T-helper 17 cell (primary cell): ENCODE measurements around the gene HOXC5. TPM values are rescaled to one million over a fixed set of nuclear protein-coding genes. Genes with fewer than 3 reads are reported as not detected.
"Not testable (repeated sequence)": the region's sequence is repeated elsewhere in the genome, so short reads cannot be mapped to it uniquely, and the experiment has no call there.

ENCODE experiments used
- ATAC-seq: fragments of 150-1000 bp; cut with Tn5 transposase; 2 replicates; pipeline ENCODE4 v1.10.0; 2021; ENCODE audit warnings: mild to moderate bottlenecking, moderate library complexity
- DNase-seq, 3 donors: peaks; one replicate each; pipeline versions ENCODE4 v3.0.0 to v3.0.0-alpha.2; 2020 to 2021
- H3K9me3 ChIP-seq: one replicate; pipeline ENCODE4 v1.7.0; 2013; ENCODE audit warnings: low read length, mild to moderate bottlenecking; ENCODE audit not compliant: control insufficient read depth, poor library complexity, severe bottlenecking
- H3K27ac Mint-ChIP-seq: one replicate; pipeline ENCODE4 v1.8.0; 2022; ENCODE audit warnings: mild to moderate bottlenecking, moderate library complexity, mixed read lengths
- H3K27me3 Mint-ChIP-seq: one replicate; pipeline ENCODE4 v1.8.0; 2022; ENCODE audit warnings: mixed read lengths
- H3K36me3 Mint-ChIP-seq: one replicate; pipeline ENCODE4 v1.8.0; 2022; ENCODE audit warnings: low read depth, mixed read lengths
- H3K4me1 Mint-ChIP-seq: one replicate; pipeline ENCODE4 v1.8.0; 2022; ENCODE audit warnings: mild to moderate bottlenecking, mixed read lengths
- H3K4me3 Mint-ChIP-seq: one replicate; pipeline ENCODE4 v1.8.0; 2022; ENCODE audit warnings: mild to moderate bottlenecking, moderate library complexity, mixed read lengths
- total RNA-seq, 4 donors: library from RNA in 2 of 4; stranded (reverse) in 2 of 4; gene quantifications; one replicate each; pipeline ENCODE4 v1.2.3 and lab custom pipeline; 2022 to 2026

The HOXC5 gene
- total RNA-seq, 2 donors from 2014 or later: not detected

DNA sequence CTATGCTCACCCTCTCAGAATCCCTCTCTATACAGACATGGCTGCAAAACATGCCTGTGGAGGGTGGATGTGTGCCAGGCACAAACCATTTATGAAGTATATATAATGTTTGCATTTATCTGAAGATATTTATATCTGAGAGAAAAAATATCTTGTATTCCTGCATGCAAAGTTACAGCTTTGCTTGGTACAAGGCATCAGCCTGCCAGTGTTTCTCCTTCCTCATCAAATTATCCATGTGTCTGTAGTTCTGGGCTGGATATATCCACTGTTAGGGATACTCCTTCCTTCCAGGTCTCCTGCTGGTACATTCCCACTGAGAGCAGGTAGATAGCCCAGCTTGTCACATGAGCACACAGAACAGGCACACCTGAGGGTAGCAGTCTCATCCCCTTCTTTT is 32.8 kb downstream of the HOXC5 start:
- Mint-ChIP-seq H3K27me3 (peaks cover 70% of the 10 kb centered on the region), H3K36me3 (no peaks in the 10 kb centered on the region)
- no peak for ATAC-seq

DNA sequence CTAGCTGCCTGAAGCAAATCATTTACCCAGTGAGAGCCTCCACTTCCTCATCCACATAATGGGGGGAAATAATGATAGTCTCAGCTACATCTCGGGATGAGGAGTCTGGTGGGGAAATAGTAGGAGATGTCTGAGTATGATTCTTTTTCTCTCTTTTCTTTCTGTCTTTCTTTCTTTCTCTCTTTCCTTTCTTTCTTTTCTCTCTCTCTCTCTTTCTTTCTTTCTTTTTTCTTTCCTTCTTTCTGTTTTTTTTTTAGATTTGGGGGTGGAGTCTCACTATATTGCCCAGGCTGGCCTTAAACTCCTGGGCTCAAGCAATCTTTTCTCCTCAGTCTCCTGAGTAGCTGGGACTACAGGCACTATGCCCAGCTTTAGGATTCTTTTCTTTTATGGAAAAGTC is 33.6 kb downstream of the HOXC5 start:
- no peaks in the 10 kb centered on the region for H3K9me3 ChIP-seq
- Mint-ChIP-seq H3K36me3 (no peaks in the 10 kb centered on the region), H3K4me1 (no peaks in the 10 kb centered on the region), H3K27ac (no peak overlapping the region), H3K27me3 (peaks cover 70% of the 10 kb centered on the region), H3K4me3 (no peak overlapping the region)
- ATAC-seq: no peak
- no peak for DNase-seq

More for the DNA sequence above, 32.8 kb downstream of the HOXC5 start:
- Mint-ChIP-seq H3K27ac (no peak overlapping the region), H3K4me1 (no peaks in the 10 kb centered on the region), H3K4me3 (no peak overlapping the region)
- no peaks in the 10 kb centered on the region for H3K9me3 ChIP-seq
- no peak for DNase-seq

DNA sequence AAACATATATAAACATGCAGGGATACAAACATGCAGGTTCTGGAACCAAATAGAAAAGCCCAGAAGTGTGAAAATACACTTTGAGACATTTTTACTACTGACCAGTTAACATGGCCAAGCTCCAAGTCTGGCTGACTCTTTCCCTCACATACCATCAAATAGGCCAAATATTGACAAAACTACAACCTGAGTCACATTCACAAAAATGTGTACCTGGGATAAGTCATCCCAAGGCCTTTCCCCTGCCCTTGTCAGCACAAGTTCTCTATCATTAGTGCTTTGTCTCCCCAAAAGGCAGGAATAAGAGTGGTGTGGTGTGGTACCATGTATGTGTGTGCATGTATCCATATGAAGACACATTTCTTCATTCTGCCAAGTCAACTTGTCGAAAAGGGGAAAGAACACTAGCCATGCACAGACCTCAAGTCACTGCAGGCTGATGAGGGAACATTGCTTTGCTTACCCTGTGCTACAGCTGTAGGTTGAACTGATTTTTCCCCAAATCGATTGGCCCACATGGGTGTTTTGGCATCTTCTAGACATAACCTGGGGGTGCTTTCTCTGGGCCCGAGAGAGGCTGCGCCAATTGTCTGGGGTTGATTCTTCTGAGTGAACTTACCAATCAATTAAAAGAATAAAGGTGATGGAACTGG is 35.7 kb downstream of the HOXC5 start:
- ATAC-seq: no peak
- H3K9me3 ChIP-seq: no peaks in the 10 kb centered on the region
- DNase-seq: no peak
- H3K27ac Mint-ChIP-seq: no peak overlapping the region
- no peak overlapping the region for H3K4me3 Mint-ChIP-seq
- no peaks in the 10 kb centered on the region for H3K4me1 Mint-ChIP-seq
- no peaks in the 10 kb centered on the region for H3K36me3 Mint-ChIP-seq
- H3K27me3 Mint-ChIP-seq: peaks cover 65% of the 10 kb centered on the region

DNA sequence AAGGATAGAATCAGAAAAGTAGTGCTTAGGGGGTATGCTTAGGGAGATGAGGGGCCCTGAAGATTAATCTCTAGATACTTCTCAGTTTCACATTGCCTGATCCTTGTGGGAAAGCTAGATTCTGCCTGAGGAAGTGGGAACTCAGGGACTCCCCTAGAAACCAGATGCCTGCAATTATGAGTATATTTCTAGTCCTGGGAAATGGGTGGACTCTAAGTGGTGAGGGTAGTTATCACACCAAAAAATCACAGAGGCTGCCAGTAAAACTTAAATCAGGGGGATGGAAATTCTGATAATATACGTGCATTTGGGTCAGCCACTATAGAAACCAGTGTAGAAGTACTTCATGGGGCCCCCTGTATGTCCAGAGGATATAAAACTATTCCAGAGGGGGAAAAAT is 39.1 kb downstream of the HOXC5 start:
- H3K27ac Mint-ChIP-seq: no peak overlapping the region
- H3K36me3 Mint-ChIP-seq: no peaks in the 10 kb centered on the region
- no peak for DNase-seq
- no peaks in the 10 kb centered on the region for H3K9me3 ChIP-seq
- no peak for ATAC-seq
- no peaks in the 10 kb centered on the region for H3K4me1 Mint-ChIP-seq
- no peak overlapping the region for H3K4me3 Mint-ChIP-seq
- peaks cover 66% of the 10 kb centered on the region for H3K27me3 Mint-ChIP-seq

DNA sequence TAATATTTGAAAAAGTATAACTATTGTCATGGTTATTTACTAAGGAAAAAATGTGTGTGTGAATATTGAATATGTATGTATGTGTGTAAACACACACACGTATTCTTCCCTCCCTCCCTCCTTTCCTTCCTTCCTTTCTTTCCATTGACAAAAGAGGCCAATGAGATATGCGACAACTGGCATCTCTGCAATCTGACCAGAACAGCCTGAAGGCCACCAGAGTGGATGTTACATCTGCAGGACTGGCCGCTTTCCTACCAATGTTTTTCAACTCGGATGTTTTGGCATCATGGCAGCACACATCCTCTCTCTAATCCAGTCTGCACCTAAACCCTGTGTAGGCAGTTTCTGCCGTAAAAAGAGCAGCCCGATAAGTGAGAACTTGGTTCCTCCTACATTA is 41.5 kb downstream of the HOXC5 start:
- no peak overlapping the region for H3K4me3 Mint-ChIP-seq
- peaks cover 2% of the 10 kb centered on the region for H3K36me3 Mint-ChIP-seq
- peaks cover 2% of the 10 kb centered on the region for H3K4me1 Mint-ChIP-seq
- DNase-seq (no peak), ATAC-seq (no peak)
- H3K9me3 ChIP-seq: no peaks in the 10 kb centered on the region
- H3K27ac Mint-ChIP-seq: no peak overlapping the region
- H3K27me3 Mint-ChIP-seq: peaks cover 67% of the 10 kb centered on the region

DNA sequence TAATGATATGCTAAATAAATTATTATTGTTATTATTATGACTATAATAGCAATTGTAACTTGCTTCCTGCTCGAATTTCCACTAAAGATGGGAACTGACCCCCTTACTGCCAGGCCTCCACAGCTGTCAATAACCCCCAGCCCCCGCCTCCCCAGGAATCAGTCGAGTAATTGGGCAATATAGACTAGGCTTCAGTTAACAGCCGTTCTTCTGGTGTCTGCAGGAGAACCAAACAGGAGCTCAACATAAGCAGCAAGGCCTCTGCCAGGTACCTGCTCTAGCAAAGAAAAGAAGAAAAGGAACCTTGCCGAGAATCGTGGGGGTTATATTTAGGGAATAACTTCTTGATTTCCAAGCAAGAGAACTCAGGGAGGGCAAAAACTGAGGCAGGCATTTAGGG is 42.6 kb downstream of the HOXC5 start:
- H3K9me3 ChIP-seq: no peaks in the 10 kb centered on the region
- no peak for DNase-seq
- Mint-ChIP-seq H3K36me3 (peaks cover 2% of the 10 kb centered on the region), H3K4me1 (peaks cover 2% of the 10 kb centered on the region), H3K4me3 (no peak overlapping the region), H3K27me3 (peaks cover 60% of the 10 kb centered on the region), H3K27ac (peak overlapping the region; percentile 29)
- no peak for ATAC-seq

DNA sequence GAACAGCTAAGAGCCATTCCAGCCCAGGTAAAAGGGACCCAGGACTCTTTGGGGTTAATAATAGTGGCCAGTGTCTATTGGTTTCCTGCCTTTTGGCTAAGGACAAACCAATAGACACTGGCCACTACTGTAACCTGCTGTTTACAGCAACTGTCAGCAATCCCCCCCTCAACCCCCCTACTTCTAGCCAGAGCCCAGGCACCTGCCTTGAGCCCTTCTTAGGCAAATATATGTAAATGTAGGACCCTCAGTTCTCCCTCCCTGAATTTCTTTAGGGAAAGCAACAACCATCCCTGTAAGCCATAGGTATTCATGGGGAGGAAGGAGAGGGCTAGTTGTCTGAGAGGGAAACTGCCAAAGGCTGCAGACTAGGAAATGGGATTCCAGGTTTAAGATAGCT is 43.1 kb downstream of the HOXC5 start:
- Mint-ChIP-seq H3K4me1 (peaks cover 3% of the 10 kb centered on the region), H3K4me3 (no peak overlapping the region), H3K27ac (no peak overlapping the region), H3K36me3 (peaks cover 2% of the 10 kb centered on the region), H3K27me3 (peaks cover 58% of the 10 kb centered on the region)
- DNase-seq: no peak
- ATAC-seq: no peak
- H3K9me3 ChIP-seq: no peaks in the 10 kb centered on the region

DNA sequence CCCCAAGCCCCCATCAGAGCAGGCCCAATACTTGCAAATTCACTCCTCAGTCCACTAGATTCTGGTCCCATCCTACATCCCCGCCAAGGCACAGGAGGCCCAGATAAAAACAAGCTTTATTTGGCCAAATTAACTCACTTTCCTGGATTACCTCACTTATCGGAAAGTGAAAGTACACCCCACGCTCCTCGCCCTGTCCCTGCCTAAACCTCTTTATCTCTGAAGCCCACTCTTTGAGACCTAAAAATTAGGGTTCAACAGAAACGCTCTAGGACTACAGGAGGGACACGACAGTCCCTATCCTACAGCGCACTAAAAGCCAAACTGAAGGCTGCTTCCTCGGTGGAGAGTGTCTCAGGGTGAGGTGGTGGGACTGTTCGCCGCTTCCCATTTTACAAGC is 45.0 kb downstream of the HOXC5 start:
- Mint-ChIP-seq H3K4me1 (peaks cover 14% of the 10 kb centered on the region), H3K27me3 (peaks cover 57% of the 10 kb centered on the region)
- not testable (repeated sequence) for H3K9me3 ChIP-seq, H3K4me3 Mint-ChIP-seq, H3K36me3 Mint-ChIP-seq, DNase-seq, ATAC-seq, H3K27ac Mint-ChIP-seq

DNA sequence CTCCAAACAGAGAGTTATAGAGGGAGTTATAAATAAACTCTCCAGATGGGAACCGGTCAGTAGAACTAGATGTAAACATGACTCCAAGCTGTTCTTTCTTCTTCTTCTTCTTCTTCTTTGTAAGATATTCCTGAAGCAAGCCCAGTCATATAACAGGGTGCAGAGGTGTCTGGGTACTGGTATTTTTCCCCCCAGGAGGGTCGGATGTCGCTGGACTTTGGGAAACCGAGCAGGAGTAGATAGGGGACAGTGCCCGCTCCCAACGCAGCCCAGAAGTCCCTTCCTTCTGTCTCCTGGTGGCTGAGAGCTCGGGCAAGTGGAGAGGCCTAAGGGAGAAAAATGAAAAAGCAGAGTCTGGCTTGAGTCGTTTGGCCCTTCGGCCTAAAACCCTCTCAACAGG is 46.3 kb downstream of the HOXC5 start:
- Mint-ChIP-seq H3K27me3 (peaks cover 44% of the 10 kb centered on the region), H3K4me1 (peaks cover 18% of the 10 kb centered on the region)
- not testable (repeated sequence) for H3K27ac Mint-ChIP-seq, ATAC-seq, DNase-seq, H3K4me3 Mint-ChIP-seq, H3K36me3 Mint-ChIP-seq, H3K9me3 ChIP-seq

DNA sequence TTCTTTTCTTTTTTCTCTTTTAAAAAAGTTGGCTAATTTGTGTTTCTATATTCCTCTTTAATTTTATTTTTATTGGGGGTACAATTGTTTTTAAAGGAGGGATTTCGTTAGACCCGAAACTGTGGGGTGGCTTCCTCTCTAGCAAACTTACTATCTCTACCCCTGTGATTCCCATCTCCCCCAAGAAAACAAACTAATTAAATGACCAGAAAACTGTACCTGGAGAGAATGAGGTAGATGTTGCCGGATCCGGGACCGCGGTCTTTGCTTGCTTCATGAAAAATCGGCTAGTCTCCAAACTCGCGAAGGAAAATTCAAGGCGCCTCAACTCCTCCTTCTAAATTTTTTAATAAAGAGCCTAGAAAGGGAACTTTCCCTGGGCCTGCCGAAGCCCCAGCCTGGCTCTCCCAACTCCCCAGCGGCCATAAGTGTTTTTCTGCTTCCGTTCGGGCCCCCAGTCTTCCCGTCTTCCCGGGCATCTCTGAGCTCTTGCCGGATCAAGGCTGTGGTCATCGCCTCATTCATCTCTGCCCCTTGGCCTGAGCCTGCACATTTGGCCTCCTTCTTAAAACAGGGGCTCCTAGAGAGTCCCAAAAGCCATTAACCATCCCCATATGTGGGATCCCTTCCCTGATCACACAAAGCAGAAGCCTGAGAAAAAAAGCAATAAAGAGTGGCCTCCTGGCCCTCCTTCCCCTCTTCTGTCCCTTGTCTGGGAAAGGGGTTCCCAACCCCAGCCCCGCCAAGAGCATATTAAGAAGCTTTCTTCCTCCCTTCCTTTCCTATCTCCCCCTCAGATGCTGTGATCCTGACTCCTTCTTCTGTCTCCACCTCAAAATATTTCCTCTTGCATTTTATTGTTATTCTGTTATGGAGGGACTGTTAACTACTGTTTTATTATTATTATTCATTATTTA is 47.4 kb downstream of the HOXC5 start:
- not testable (repeated sequence) for DNase-seq, ATAC-seq, H3K4me3 Mint-ChIP-seq, H3K9me3 ChIP-seq, H3K36me3 Mint-ChIP-seq
- Mint-ChIP-seq H3K4me1 (peaks cover 18% of the 10 kb centered on the region), H3K27ac (peak overlapping the region; percentile 83), H3K27me3 (peaks cover 35% of the 10 kb centered on the region)

DNA sequence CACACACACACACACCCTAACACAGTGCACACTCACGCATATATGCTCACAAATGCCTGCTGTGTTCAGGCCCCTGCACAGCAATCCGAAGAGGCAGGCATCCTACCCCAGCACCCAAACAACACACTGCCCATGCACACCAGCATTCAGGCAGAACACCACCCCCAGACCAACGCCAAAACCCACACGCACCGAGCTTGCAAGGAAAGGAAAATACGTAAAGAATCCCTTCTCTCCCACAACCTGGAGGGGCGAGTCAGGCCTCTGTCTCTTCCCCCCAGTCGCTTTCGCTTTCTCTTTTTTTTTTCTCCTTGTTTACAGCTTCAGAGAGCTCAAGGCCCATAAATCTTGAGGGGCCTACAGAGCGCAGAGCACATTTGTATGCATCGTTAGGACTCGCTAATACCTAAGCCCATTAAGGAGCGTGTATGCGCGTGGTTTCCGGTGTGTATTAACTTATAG is 48.2 kb downstream of the HOXC5 start:
- DNase-seq, ATAC-seq, H3K9me3 ChIP-seq, H3K36me3 Mint-ChIP-seq: not testable (repeated sequence)
- Mint-ChIP-seq H3K27ac (peak overlapping the region; percentile 83), H3K4me1 (peaks cover 18% of the 10 kb centered on the region), H3K27me3 (peaks cover 39% of the 10 kb centered on the region), H3K4me3 (peak overlapping the region; percentile 89)

DNA sequence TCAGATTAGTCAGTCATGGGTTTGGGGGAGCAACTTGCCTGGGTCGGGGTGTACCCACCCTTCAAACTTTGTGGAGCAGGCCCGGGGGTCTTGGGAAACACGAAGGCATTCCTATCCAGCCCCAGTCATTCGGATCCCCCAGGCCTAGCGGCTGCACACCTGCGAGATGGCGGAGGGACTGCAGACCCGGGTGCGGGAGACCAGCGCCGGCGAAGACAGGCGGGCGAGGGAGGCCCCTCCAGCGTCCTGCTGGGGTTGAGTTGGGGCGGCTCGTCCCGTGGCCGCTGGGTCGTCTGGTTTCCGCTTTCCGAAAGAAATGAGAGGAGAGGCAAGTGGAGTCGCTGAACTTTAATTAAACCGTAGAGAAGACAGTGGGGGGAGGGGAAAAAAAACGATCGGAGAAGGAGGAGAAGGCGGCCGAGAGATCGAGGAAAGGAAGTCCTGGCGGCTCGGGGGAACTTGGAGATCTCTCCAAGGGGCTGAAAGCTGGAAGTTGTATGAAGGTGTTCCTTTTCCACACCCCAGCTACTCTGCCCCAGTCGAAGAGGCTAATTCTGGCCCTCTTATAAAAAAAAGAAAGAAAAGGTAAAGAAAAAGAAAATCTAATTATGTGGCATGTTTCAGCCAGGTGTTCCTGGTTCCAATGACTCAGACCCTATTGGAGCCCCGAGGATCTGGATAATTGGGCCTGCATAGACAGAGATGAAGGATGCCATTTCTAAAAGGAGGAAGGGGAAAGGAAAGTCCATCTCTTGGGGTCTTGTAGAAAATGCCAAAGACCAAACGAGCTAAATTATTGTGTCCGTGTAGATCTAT is 48.9 kb downstream of the HOXC5 start:
- H3K36me3 Mint-ChIP-seq, DNase-seq, ATAC-seq, H3K9me3 ChIP-seq: not testable (repeated sequence)
- peak overlapping the region; percentile 83 for H3K27ac Mint-ChIP-seq
- peak overlapping the region; percentile 89 for H3K4me3 Mint-ChIP-seq
- H3K27me3 Mint-ChIP-seq: peaks cover 44% of the 10 kb centered on the region
- peaks cover 20% of the 10 kb centered on the region for H3K4me1 Mint-ChIP-seq

DNA sequence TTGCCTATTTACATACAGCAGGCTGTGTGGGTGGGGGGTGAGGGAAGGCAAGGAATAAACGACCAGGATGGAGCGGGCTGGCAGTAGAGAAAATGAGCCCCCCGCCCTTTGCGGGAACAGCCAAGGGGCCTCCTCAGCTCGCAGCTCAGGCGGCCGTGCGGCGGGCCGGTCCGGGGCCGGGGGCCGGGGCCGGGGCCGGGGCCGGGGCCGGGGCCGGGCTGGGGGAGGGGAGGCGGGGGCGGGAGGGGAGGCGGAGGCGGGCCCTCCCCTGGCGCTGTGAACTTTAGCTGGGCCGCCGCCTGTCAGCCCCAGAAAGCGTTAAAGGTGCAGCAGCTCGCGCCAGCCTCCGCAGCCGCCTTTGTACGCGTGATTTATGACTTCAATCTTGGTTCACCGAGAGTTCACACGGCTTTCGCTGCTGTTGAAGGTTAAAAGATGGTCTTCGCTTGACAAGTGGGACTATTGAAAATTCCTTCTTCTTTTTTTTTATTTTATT is 49.6 kb downstream of the HOXC5 start:
- DNase-seq (peak in 1 of 3 donors; percentile 16), ATAC-seq (no peak)
- Mint-ChIP-seq H3K27ac (peak overlapping the region; percentile 83), H3K4me1 (peaks cover 20% of the 10 kb centered on the region), H3K4me3 (peak overlapping the region; percentile 89), H3K27me3 (peaks cover 44% of the 10 kb centered on the region), H3K36me3 (peaks cover 6% of the 10 kb centered on the region)
- H3K9me3 ChIP-seq: no peaks in the 10 kb centered on the region
